Smooth muscle cell (in vitro differentiated cells): Measurements from ENCODE around the gene CMTM4. TPM values are rescaled to one million over a fixed set of nuclear protein-coding genes. Genes with fewer than 3 reads are reported as not detected.

Source experiments
- DNase-seq: peaks from one replicate; lab custom pipeline; 2025; ENCODE audit not compliant: unreplicated experiment; lab: John Stamatoyannopoulos, UW
- H2AFZ ChIP-seq: fragments of 200-600 bp; sonication (generic); 2 replicates; pipeline ENCODE4 v1.6.0; 2016; ENCODE audit warnings: antibody characterized with exemption, low read depth, mild to moderate bottlenecking
- H3F3A ChIP-seq: fragments of 200-600 bp; sonication (generic); 2 replicates; pipeline ENCODE4 v1.6.0; 2017; ENCODE audit warnings: antibody characterized with exemption, low read depth
- H3K27ac ChIP-seq: fragments of 200-600 bp; sonication (generic); 2 replicates; pipeline ENCODE4 v1.5.1; 2016; ENCODE audit warnings: low read depth, mild to moderate bottlenecking
- H3K27me3 ChIP-seq: fragments of 200-600 bp; sonication (generic); 2 replicates; pipeline ENCODE4 v1.6.1; 2016; ENCODE audit warnings: low read depth, mild to moderate bottlenecking
- H3K36me3 ChIP-seq: fragments of 200-600 bp; sonication (generic); 2 replicates; pipeline ENCODE4 v1.5.1; 2016; ENCODE audit warnings: low read depth
- H3K4me1 ChIP-seq: fragments of 200-600 bp; sonication (generic); 2 replicates; pipeline ENCODE4 v1.5.1; 2016; ENCODE audit warnings: low read depth
- H3K4me2 ChIP-seq: fragments of 200-600 bp; sonication (generic); 2 replicates; pipeline ENCODE4 v1.6.0; 2016; ENCODE audit warnings: mild to moderate bottlenecking
- H3K4me3 ChIP-seq: fragments of 200-600 bp; sonication (generic); 2 replicates; pipeline ENCODE4 v1.5.1; 2016; ENCODE audit warnings: mild to moderate bottlenecking
- H3K79me2 ChIP-seq: fragments of 200-600 bp; sonication (generic); 2 replicates; pipeline ENCODE4 v1.6.0; 2016; ENCODE audit warnings: low read depth, mild to moderate bottlenecking
- H3K9ac ChIP-seq: fragments of 200-600 bp; sonication (generic); 2 replicates; pipeline ENCODE4 v1.6.0; 2016; ENCODE audit warnings: low read depth
- H3K9me3 ChIP-seq: fragments of 200-600 bp; sonication (generic); replicated peaks from 2 replicates; pipeline ENCODE4 v1.5.1; 2016; ENCODE audit warnings: low read depth
- H4K20me1 ChIP-seq: fragments of 200-600 bp; sonication (generic); 2 replicates; pipeline ENCODE4 v1.6.0; 2016; ENCODE audit warnings: low read depth
- WGBS: methylation state at CpG from one replicate; pipeline ENCODE4 v1.1.7; 2016; ENCODE audit warnings: low lambda C conversion rate; 5-methylcytosine and 5-hydroxymethylcytosine counted together
- polyA plus RNA-seq: library from polyadenylated mRNA; unstranded; fragments of >200 nt; fragmentation: Nextera tagmentation; extraction: Ambion mirVana; gene quantifications from 2 replicates; pipeline ENCODE4 v1.2.1, GENCODE V29; 2016
- total RNA-seq: library from RNA; depleted of rRNA; stranded (reverse); fragments of >200 nt; gene quantifications from 2 replicates; pipeline ENCODE4 v1.2.3, GENCODE V29; 2014
- TF ChIP-seq, protein P1 (sequence below): fragments of 200-600 bp; sonication (generic); IDR thresholded peaks from 2 replicates; pipeline ENCODE4 v1.5.1; 2017; ENCODE audit warnings: borderline replicate concordance, mild to moderate bottlenecking, antibody characterized with exemption; ENCODE audit not compliant: insufficient read depth, poor library complexity, severe bottlenecking

The CMTM4 gene
- total and polyA plus RNA-seq, 2 experiments from 2014 or later = 7.2 to 25.2 TPM

- Histone ChIP-seq H3F3A (no peaks in the 10 kb centered on the region), H2AFZ (no peak overlapping the region), H3K4me2 (no peak overlapping the region), H3K9me3 (no peaks in the 10 kb centered on the region), H3K79me2 (peaks cover 4% of the 10 kb centered on the region), H3K36me3 (no peaks in the 10 kb centered on the region), H4K20me1 (peaks cover 4% of the 10 kb centered on the region), H3K27me3 (no peaks in the 10 kb centered on the region), H3K4me3 (no peak overlapping the region), H3K27ac (no peak overlapping the region), H3K4me1 (no peaks in the 10 kb centered on the region), H3K9ac (no peak overlapping the region)
- DNase-seq = no peak
- TF ChIP-seq, protein P1, sequence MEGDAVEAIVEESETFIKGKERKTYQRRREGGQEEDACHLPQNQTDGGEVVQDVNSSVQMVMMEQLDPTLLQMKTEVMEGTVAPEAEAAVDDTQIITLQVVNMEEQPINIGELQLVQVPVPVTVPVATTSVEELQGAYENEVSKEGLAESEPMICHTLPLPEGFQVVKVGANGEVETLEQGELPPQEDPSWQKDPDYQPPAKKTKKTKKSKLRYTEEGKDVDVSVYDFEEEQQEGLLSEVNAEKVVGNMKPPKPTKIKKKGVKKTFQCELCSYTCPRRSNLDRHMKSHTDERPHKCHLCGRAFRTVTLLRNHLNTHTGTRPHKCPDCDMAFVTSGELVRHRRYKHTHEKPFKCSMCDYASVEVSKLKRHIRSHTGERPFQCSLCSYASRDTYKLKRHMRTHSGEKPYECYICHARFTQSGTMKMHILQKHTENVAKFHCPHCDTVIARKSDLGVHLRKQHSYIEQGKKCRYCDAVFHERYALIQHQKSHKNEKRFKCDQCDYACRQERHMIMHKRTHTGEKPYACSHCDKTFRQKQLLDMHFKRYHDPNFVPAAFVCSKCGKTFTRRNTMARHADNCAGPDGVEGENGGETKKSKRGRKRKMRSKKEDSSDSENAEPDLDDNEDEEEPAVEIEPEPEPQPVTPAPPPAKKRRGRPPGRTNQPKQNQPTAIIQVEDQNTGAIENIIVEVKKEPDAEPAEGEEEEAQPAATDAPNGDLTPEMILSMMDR = no peak
- 94% methylated on average over 7 of the region's 7 CpGs for WGBS
Observed at GRCh38 chr16:66677179-66677578, 19.4 kb downstream of the CMTM4 start.

DNA sequence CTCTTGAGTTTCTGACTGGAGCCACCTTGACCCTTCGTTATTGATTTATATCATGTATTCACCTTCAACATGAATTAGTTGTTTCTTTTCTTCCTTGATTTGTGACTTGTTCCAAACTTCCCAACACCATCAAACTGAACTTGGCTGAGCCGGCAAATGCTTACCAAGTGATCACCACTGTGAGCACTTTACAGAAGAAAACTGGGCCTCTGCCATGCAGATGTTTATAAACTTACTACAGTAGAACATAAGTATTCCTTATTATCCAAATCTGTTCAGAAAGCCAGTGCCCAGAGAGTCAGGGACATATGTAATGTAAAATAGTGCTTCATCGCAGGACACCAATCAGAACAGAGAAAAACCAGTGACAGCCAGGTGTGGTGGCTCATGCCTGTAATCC lies 19.9 kb downstream of the CMTM4 start:
- peaks cover under 1% of the 10 kb centered on the region for H4K20me1 ChIP-seq
- no peaks in the 10 kb centered on the region for H3K4me1 ChIP-seq
- WGBS = 99% methylated on average over 3 of the region's 3 CpGs

GRCh38 chr16:66673691-66674090 lies 22.9 kb downstream of the CMTM4 start:
- Histone ChIP-seq H3K27ac (no peak overlapping the region), H3K4me2 (no peak overlapping the region), H3K4me1 (no peaks in the 10 kb centered on the region), H3K36me3 (no peaks in the 10 kb centered on the region), H3F3A (no peaks in the 10 kb centered on the region), H2AFZ (no peak overlapping the region), H3K27me3 (no peaks in the 10 kb centered on the region), H3K4me3 (no peak overlapping the region), H3K9me3 (no peaks in the 10 kb centered on the region), H3K9ac (no peak overlapping the region), H4K20me1 (no peaks in the 10 kb centered on the region), H3K79me2 (peaks cover 4% of the 10 kb centered on the region)
- 89% methylated on average over 2 of the region's 2 CpGs for WGBS
- TF ChIP-seq, protein P1 = no peak
- no peak for DNase-seq

More for the DNA sequence above, 19.9 kb downstream of the CMTM4 start:
- Histone ChIP-seq H3K9ac (no peak overlapping the region), H3K79me2 (peaks cover 4% of the 10 kb centered on the region), H3K36me3 (no peaks in the 10 kb centered on the region), H3K27me3 (no peaks in the 10 kb centered on the region), H3K4me2 (no peak overlapping the region), H3K4me3 (no peak overlapping the region), H3F3A (no peaks in the 10 kb centered on the region), H3K27ac (no peak overlapping the region), H2AFZ (no peak overlapping the region), H3K9me3 (no peaks in the 10 kb centered on the region)
- DNase-seq = no peak
- TF ChIP-seq, protein P1 = no peak

- Histone ChIP-seq H4K20me1 (no peaks in the 10 kb centered on the region), H3K27me3 (no peaks in the 10 kb centered on the region), H3K27ac (no peak overlapping the region), H3K9me3 (no peaks in the 10 kb centered on the region), H3K4me1 (no peaks in the 10 kb centered on the region), H3K79me2 (peaks cover under 1% of the 10 kb centered on the region), H2AFZ (no peak overlapping the region), H3K4me2 (no peak overlapping the region), H3K9ac (no peak overlapping the region), H3K36me3 (no peaks in the 10 kb centered on the region), H3F3A (no peaks in the 10 kb centered on the region), H3K4me3 (no peak overlapping the region)
- no peak for DNase-seq
- 96% methylated on average over 10 of the region's 10 CpGs for WGBS
- TF ChIP-seq, protein P1 = no peak
Observed at GRCh38 chr16:66670691-66671388, 25.7 kb downstream of the CMTM4 start.
